ENCODE data around the gene TRIM44.

GRCh38 chr11:35787626-35788025, 125.1 kb downstream of the TRIM44 start:
- TF ChIP-seq POLR2A (IDR thresholded peaks at IDR 0.05) = no peak
- no peak for TF ChIP-seq CTCF (IDR thresholded peaks at IDR 0.05)
- TF ChIP-seq EP300 (IDR thresholded peaks at IDR 0.05) = no peak
